Measurements from ENCODE around the gene FBXO47. TPM values are rescaled to one million over a fixed set of nuclear protein-coding genes. Genes with fewer than 3 reads are reported as not detected.

The FBXO47 gene
- total and polyA plus RNA-seq, 12 donors: not detected

- 64 to 65% methylated on average over 11 of the region's 11 CpGs for WGBS, 2 donors
- DNase-seq (peak in 1 of 2 donors; percentile 70), ATAC-seq (peak in 7 of 8 donors; percentile 52 to 79 (median 74))
- peak overlapping the region in 5 of 10 donors; percentile 8 to 71 (median 55) for H3K27ac ChIP-seq
- TF ChIP-seq CTCF (IDR thresholded peaks at IDR 0.05): peak; percentile 66 to 92 (median 84)
- no peak overlapping the region for H3K4me3 ChIP-seq
- H3K36me3 ChIP-seq: no peaks in the 10 kb centered on the region
- H3K27me3 ChIP-seq: no peaks in the 10 kb centered on the region
- peaks cover 0 to 9% (median 3%) of the 10 kb centered on the region in 9 donors for H3K4me1 ChIP-seq
- intact Hi-C loops (cut with DNase I): loop anchor here (1.0 to 10.0 kb wide), 10 partner anchors 74 to 262 kb away; partner anchors contain the start of gene PLXDC1 (in 2 of the 10)
- H3K9me3 ChIP-seq: no peaks in the 10 kb centered on the region
Measured at GRCh38 chr17:38982858-38983746, 15.9 kb upstream of the FBXO47 start.

- TF ChIP-seq CTCF (IDR thresholded peaks at IDR 0.05): no peak
- intact Hi-C loops (cut with DNase I): loop anchor here (1.0 to 10.0 kb wide), 9 partner anchors 75 to 263 kb away; partner anchors contain the start of gene PLXDC1 (in 2 of the 10)
- ATAC-seq: peak in 3 of 8 donors; percentile 14 to 60 (median 40)
- Histone ChIP-seq H3K9me3 (no peaks in the 10 kb centered on the region), H3K27me3 (no peaks in the 10 kb centered on the region), H3K36me3 (no peaks in the 10 kb centered on the region), H3K4me3 (no peak overlapping the region), H3K27ac (peak overlapping the region in 8 of 10 donors; percentile 25 to 71 (median 42)), H3K4me1 (peaks cover 0 to 9% (median 3%) of the 10 kb centered on the region in 9 donors)
- 46 to 55% methylated on average over 2 of the region's 2 CpGs for WGBS, 2 donors
- no peak for DNase-seq
Measured at GRCh38 chr17:38981636-38982035, 14.4 kb upstream of the FBXO47 start.

- Histone ChIP-seq H3K27ac (peak overlapping the region in 9 of 10 donors; percentile 15 to 71 (median 39)), H3K4me3 (peak overlapping the region in 2 of 10 donors; percentile 8 to 13), H3K9me3 (no peaks in the 10 kb centered on the region), H3K4me1 (peaks cover 0 to 9% (median 4%) of the 10 kb centered on the region in 9 donors), H3K36me3 (no peaks in the 10 kb centered on the region), H3K27me3 (no peaks in the 10 kb centered on the region)
- ATAC-seq (peak in 4 of 8 donors; percentile 37 to 53 (median 44)), DNase-seq (no peak)
- no peak for TF ChIP-seq CTCF (IDR thresholded peaks at IDR 0.05)
- 42 to 62% methylated on average over 3 of the region's 3 CpGs for WGBS, 2 donors
- intact Hi-C loops (cut with DNase I): loop anchor here in 8 of 10 donors (5.0 to 10.0 kb wide), 6 partner anchors 77 to 264 kb away; partner anchors contain the start of gene PLXDC1 (in 2 of the 8)
Measured at GRCh38 chr17:38980490-38981217, 13.5 kb upstream of the FBXO47 start.

GRCh38 chr17:38978180-38978579 is 11.0 kb upstream of the FBXO47 start:
- ATAC-seq (no peak), DNase-seq (no peak)
- H3K27me3 ChIP-seq: no peaks in the 10 kb centered on the region
- H3K36me3 ChIP-seq: no peaks in the 10 kb centered on the region
- H3K9me3 ChIP-seq: no peaks in the 10 kb centered on the region
- 92 to 97% methylated on average over 4 of the region's 4 CpGs for WGBS, 2 donors
- H3K4me1 ChIP-seq: peaks cover 0 to 11% (median 4%) of the 10 kb centered on the region in 9 donors
- TF ChIP-seq CTCF (IDR thresholded peaks at IDR 0.05): no peak
- H3K27ac ChIP-seq: no peak overlapping the region
- intact Hi-C loops (cut with DNase I): loop anchor here in 3 of 10 donors (10.0 kb wide), 2 partner anchors 257 to 267 kb away; no protein-coding TSS in a partner anchor
- H3K4me3 ChIP-seq: no peak overlapping the region

All from heart right ventricle (tissue), 16 donors.